Measurements from ENCODE around the gene RBM15B. TPM values are rescaled to one million over a fixed set of nuclear protein-coding genes. Genes with fewer than 3 reads are reported as not detected.

RBM15B gene
- total and polyA plus RNA-seq, 9 of the 15 experiments (the other 6 are each of a cell fraction or from before 2014, with no cell fraction given) = 1.8 to 21.0 (median 10.5) TPM

DNA sequence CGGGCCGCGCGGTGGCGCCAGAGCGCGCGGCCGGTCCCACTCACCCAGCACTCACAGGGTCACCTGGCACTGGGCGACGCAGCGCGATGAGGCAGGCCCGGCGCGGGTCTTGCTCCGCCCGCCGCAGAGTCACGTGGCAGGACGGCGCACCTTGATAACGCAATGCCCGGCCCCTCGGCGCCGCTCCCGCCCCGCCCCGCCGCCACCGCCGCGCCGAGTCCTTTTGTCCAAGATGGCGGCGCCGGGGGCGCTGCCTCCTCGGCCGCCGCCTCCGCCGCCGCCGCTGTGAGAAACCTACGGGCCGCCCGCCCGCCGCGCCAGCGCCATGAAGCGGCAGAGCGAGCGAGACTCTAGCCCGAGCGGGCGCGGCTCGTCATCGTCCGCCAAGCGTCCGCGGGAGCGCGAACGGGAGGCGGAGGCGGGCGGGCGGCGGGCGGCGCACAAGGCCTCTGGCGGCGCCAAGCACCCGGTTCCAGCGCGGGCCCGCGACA lies at the start of gene RBM15B (continued):
- no peak for TF ChIP-seq MAFK (IDR thresholded peaks at IDR 0.05; ENCODE audit: low read length)
- no peak for TF ChIP-seq ZNF239 (CRISPR knock-in tag; IDR thresholded peaks at IDR 0.05)
- TF ChIP-seq SMARCC2 (IDR thresholded peaks at IDR 0.05; ENCODE audit: low read depth) = no peak
- TF ChIP-seq, protein P1, sequence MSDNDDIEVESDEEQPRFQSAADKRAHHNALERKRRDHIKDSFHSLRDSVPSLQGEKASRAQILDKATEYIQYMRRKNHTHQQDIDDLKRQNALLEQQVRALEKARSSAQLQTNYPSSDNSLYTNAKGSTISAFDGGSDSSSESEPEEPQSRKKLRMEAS (CRISPR knock-in tag; IDR thresholded peaks at IDR 0.05) = peak; percentile 82
- no peak for TF ChIP-seq FOXJ2 (tag; IDR thresholded peaks at IDR 0.05)
- TF ChIP-seq IRF2 (CRISPR knock-in tag; IDR thresholded peaks at IDR 0.05) = no peak
- no peak for TF ChIP-seq ZNF274 (IDR thresholded peaks at IDR 0.05; ENCODE audit: borderline replicate concordance, low read depth, low read length)
- TF ChIP-seq CREM (IDR thresholded peaks at IDR 0.05; ENCODE audit: low read depth) = peak; percentile 97
- TF ChIP-seq, protein P2, sequence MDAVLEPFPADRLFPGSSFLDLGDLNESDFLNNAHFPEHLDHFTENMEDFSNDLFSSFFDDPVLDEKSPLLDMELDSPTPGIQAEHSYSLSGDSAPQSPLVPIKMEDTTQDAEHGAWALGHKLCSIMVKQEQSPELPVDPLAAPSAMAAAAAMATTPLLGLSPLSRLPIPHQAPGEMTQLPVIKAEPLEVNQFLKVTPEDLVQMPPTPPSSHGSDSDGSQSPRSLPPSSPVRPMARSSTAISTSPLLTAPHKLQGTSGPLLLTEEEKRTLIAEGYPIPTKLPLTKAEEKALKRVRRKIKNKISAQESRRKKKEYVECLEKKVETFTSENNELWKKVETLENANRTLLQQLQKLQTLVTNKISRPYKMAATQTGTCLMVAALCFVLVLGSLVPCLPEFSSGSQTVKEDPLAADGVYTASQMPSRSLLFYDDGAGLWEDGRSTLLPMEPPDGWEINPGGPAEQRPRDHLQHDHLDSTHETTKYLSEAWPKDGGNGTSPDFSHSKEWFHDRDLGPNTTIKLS (IDR thresholded peaks at IDR 0.05; ENCODE audit: borderline replicate concordance, low read depth) = no peak
- TF ChIP-seq ATF7 (IDR thresholded peaks at IDR 0.05) = peak; percentile 56; the same call in 1 of the 2 replicates
- no peak for TF ChIP-seq FOXJ3 (CRISPR knock-in tag; IDR thresholded peaks at IDR 0.05)
- no peak for TF ChIP-seq TRIM24 (IDR thresholded peaks at IDR 0.05)
- no peak for TF ChIP-seq NFE2L1 (tag; IDR thresholded peaks at IDR 0.05; ENCODE audit: borderline replicate concordance, low read depth)
- no peak for TF ChIP-seq BACH1 (tag; IDR thresholded peaks at IDR 0.05)
- TF ChIP-seq ZNF57 (CRISPR knock-in tag; IDR thresholded peaks at IDR 0.05) = no peak
- TF ChIP-seq RBM15 (IDR thresholded peaks at IDR 0.05; ENCODE audit: insufficient read depth, low read length) = no peak
- TF ChIP-seq MAFF (IDR thresholded peaks at IDR 0.05; ENCODE audit: low read length) = no peak
- TF ChIP-seq ELF2 (CRISPR knock-in tag; IDR thresholded peaks at IDR 0.05) = no peak
- no peak for TF ChIP-seq CSDE1 (IDR thresholded peaks at IDR 0.05)
- TF ChIP-seq FOXM1 (IDR thresholded peaks at IDR 0.05; ENCODE audit: low read depth) = no peak
- peak; percentile 61; the same call in 1 of the 2 replicates for TF ChIP-seq FOXM1 (CRISPR knock-in tag; IDR thresholded peaks at IDR 0.05; ENCODE audit: low read depth)
- TF ChIP-seq TFAP4 (CRISPR knock-in tag; IDR thresholded peaks at IDR 0.05; ENCODE audit: borderline replicate concordance) = peak; percentile 95

All from K562 (cell line).